HepG2 (cell line): ENCODE data around the gene CCDC57. TPM values are rescaled to one million over a fixed set of nuclear protein-coding genes. Genes with fewer than 3 reads are reported as not detected.

Source experiments
- ATAC-seq: fragments of 200-7000 bp; cut with Tn5 transposase; 3 replicates; pipeline ENCODE4 v1.9.1; 2020; ENCODE audit warnings: mild to moderate bottlenecking, moderate library complexity
- BruUV-seq: library from RNA; stranded (reverse); fragments of 400-500 nt; replicated peaks from 2 replicates; lab custom pipeline; 2021; lab: Mats Ljungman, UMichigan
- CTCF ChIA-PET: fragments of 300-600 bp; formaldehyde crosslinking; extraction: SDS; loops from one replicate; lab custom pipeline; 2021; ENCODE audit warnings: low total read pairs, inconsistent platforms, low intra/inter-chr PET ratio; lab: Yijun Ruan, JAX
- POLR2A ChIA-PET: fragments of 350-600 bp; sonication (Branson Sonifier 250); formaldehyde crosslinking; loops from one replicate; lab custom pipeline; 2020; ENCODE audit warnings: antibody characterized with exemption, inconsistent platforms; lab: Yijun Ruan, JAX
- DNase-seq: peaks from one replicate; pipeline ENCODE4 v3.0.0-alpha.2; 2015; ENCODE audit warnings: low spot score
- FAIRE-seq: peaks from 3 replicates; lab custom pipeline; 2011; peaks lifted over from hg19 to GRCh38; lab: Jason Lieb, UNC
- H2AFZ ChIP-seq: one replicate; pipeline ENCODE4 v1.6.1; 2011; ENCODE audit warnings: low read length, inconsistent platforms
- H3K27ac ChIP-seq: fragments of 300-600 bp; 3 replicates; pipeline ENCODE4 v1.8.0; 2011; ENCODE audit warnings: mixed run types, mild to moderate bottlenecking, mixed read lengths, low read length, inconsistent platforms; ENCODE audit not compliant: insufficient read depth; ENCODE audit errors: extremely low read length
- H3K27me3 ChIP-seq, 2 experiments: fragments of 200-600 bp in 1 of 2; 2 replicates in 1 of 2; 3 replicates in 1 of 2; pipeline versions ENCODE4 v1.6.0 to v1.8.0; 2011; ENCODE audit warnings: low read length in 2 of 2, mild to moderate bottlenecking in 2 of 2, moderate library complexity in 2 of 2, inconsistent platforms in 1 of 2; ENCODE audit not compliant: insufficient read depth in 2 of 2, control insufficient read depth in 1 of 2
- H3K36me3 ChIP-seq, 2 experiments: fragments of 200-600 bp in 1 of 2; replicated peaks in 1 of 2; 2 replicates in 1 of 2; 3 replicates in 1 of 2; pipeline versions ENCODE4 v1.5.1 to v1.8.0; 2011; ENCODE audit warnings: low read length in 2 of 2, inconsistent platforms in 1 of 2; ENCODE audit not compliant: insufficient read depth in 2 of 2, control insufficient read depth in 1 of 2
- H3K4me1 ChIP-seq: 2 replicates; pipeline ENCODE4 v1.5.1; 2012; ENCODE audit warnings: low read length, inconsistent platforms; ENCODE audit not compliant: insufficient read depth
- H3K4me2 ChIP-seq: 2 replicates; pipeline ENCODE4 v1.6.0; 2011; ENCODE audit warnings: low read depth, low read length, inconsistent platforms
- H3K4me3 ChIP-seq, 3 experiments: fragments of 200-600 bp in 1 of 3; sonication (generic), shearing (Covaris generic) in 1 of 3; replicated peaks in 1 of 3; 2 replicates each; pipeline ENCODE4 v1.5.1; 2011 to 2016; ENCODE audit warnings: low read length in 3 of 3, inconsistent platforms in 2 of 3, low read depth in 2 of 3, mild to moderate bottlenecking in 2 of 3, control low read depth in 1 of 3, mixed read lengths in 1 of 3; ENCODE audit not compliant: insufficient read depth in 1 of 3
- H3K79me2 ChIP-seq: one replicate; pipeline ENCODE4 v1.6.1; 2011; ENCODE audit warnings: low read length, inconsistent platforms; ENCODE audit not compliant: insufficient read depth
- H3K9ac ChIP-seq: 2 replicates; pipeline ENCODE4 v1.6.0; 2011; ENCODE audit warnings: mild to moderate bottlenecking, low read depth, low read length, inconsistent platforms; ENCODE audit not compliant: insufficient read depth
- H3K9me3 ChIP-seq: 2 replicates; pipeline ENCODE4 v1.5.1; 2012; ENCODE audit warnings: mild to moderate bottlenecking, low read length
- H4K20me1 ChIP-seq: 2 replicates; pipeline ENCODE4 v1.6.0; 2011; ENCODE audit warnings: inconsistent platforms, mild to moderate bottlenecking, low read length, moderate library complexity; ENCODE audit not compliant: insufficient read depth
- ARNT ChIP-seq: fragments of 450-650 bp; IDR thresholded peaks from 2 replicates; pipeline ENCODE4 v1.6.1; 2017
- CC2D1A ChIP-seq: sonication (generic); formaldehyde crosslinking; IDR thresholded peaks from 2 replicates; pipeline ENCODE4 v1.8.1; 2023; ENCODE audit warnings: mild to moderate bottlenecking, missing genetic modification reagents
- GATAD1 ChIP-seq: IDR thresholded peaks from 2 replicates; pipeline ENCODE4 v1.6.1; 2016; ENCODE audit warnings: missing genetic modification reagents, missing compliant biosample characterization
- TP53 ChIP-seq: sonication (generic); formaldehyde crosslinking; conservative IDR thresholded peaks from 2 replicates; pipeline ENCODE4 v1.4.0; 2020; ENCODE audit warnings: missing genetic modification reagents
- ZNF207 ChIP-seq: fragments of 450-650 bp; IDR thresholded peaks from 2 replicates; pipeline ENCODE4 v1.6.1; 2016; ENCODE audit warnings: antibody characterized with exemption, borderline replicate concordance
- ZNF253 ChIP-seq: sonication (generic); formaldehyde crosslinking; IDR thresholded peaks from 2 replicates; pipeline ENCODE4 v1.8.0; 2022; ENCODE audit warnings: mild to moderate bottlenecking, missing genetic modification reagents, borderline replicate concordance
- ZNF441 ChIP-seq: sonication (generic); formaldehyde crosslinking; IDR thresholded peaks from 2 replicates; pipeline ENCODE4 v1.7.0; 2021; ENCODE audit warnings: missing genetic modification reagents, borderline replicate concordance
- ZNF776 ChIP-seq: sonication (generic); formaldehyde crosslinking; IDR thresholded peaks from 2 replicates; pipeline ENCODE4 v1.4.0; 2020; ENCODE audit warnings: mild to moderate bottlenecking, missing genetic modification reagents
- WGBS: methylation state at CpG from one replicate; pipeline ENCODE4 v1.1.6; 2017; ENCODE audit warnings: low lambda C conversion rate; 5-methylcytosine and 5-hydroxymethylcytosine counted together
- in situ Hi-C: cut with HindIII; loops from 2 replicates; pipeline ENCODE4 v1.10.0; 2017; ENCODE audit warnings: low pct_unique_long_range_greater_than_20kb; ENCODE audit not compliant: extremely low pct_ligation_motif_present
- intact Hi-C: fragments of 100-400 bp; cut with micrococcal nuclease; formaldehyde crosslinking; loops from one replicate; pipeline ENCODE4 v1.10.0; 2022; ENCODE audit not compliant: unreplicated experiment
- polyA plus RNA-seq, 8 experiments: library from polyadenylated mRNA; depleted of rRNA in 3 of 8; stranded (reverse) in 7 of 8; unstranded in 1 of 8; fragments of >200 nt; fragmentation: Illumina TruSeq in 4 of 8; extraction: Trizol in 4 of 8; gene quantifications; 2 replicates each; pipeline versions ENCODE4 v1.2.1 to v1.2.3, GENCODE V29; 2011 to 2016; ENCODE audit warnings: low read depth in 4 of 8, missing spikeins in 1 of 8, mixed read lengths in 1 of 8; ENCODE audit not compliant: insufficient read depth in 1 of 8
- total RNA-seq, 5 experiments: library from RNA; depleted of rRNA; stranded (reverse); fragments of >200 nt; fragmentation: Illumina TruSeq; extraction: Trizol; gene quantifications; 2 replicates each; pipeline ENCODE4 v1.2.3, GENCODE V29; 2016; ENCODE audit warnings: low read depth in 1 of 5
- TF ChIP-seq, protein P1 (sequence below): sonication (generic); formaldehyde crosslinking; IDR thresholded peaks from 2 replicates; pipeline ENCODE4 v1.8.0; 2022; ENCODE audit warnings: mild to moderate bottlenecking, missing genetic modification reagents; ENCODE audit not compliant: insufficient replicate concordance
- TF ChIP-seq, protein P2 (sequence below): sonication (generic); formaldehyde crosslinking; IDR thresholded peaks from 2 replicates; pipeline ENCODE4 v1.4.0; 2020; ENCODE audit warnings: mild to moderate bottlenecking, low read depth, missing genetic modification reagents

CCDC57 gene
- total and polyA plus RNA-seq, 2 of the 13 experiments (the other 11 are each of a cell fraction or from before 2014, with no cell fraction given): 59.3 to 59.9 TPM

DNA sequence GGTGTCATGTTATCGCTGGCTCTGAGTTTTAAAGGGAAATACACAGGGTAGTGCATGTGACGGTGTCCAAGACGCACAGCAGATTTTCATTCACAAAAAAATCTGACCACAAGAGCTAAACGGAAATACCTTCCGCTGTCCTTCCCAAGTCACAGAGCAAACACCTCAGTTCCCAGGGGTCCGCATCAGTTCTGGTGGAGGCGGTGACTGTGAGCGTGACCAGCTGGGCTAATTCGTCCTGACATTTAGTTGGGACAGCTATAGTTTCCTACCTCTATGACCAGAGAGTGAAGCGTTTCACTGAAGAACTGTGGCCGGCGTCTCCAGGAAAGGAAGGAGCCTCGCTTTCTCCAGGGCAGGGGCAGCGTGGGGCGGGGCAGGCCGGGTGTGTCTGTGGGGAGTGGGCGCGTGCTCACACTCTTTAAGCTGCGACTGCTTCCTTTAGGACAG, 104.1 kb downstream of the CCDC57 start (continued):
- TF ChIP-seq, protein P1, sequence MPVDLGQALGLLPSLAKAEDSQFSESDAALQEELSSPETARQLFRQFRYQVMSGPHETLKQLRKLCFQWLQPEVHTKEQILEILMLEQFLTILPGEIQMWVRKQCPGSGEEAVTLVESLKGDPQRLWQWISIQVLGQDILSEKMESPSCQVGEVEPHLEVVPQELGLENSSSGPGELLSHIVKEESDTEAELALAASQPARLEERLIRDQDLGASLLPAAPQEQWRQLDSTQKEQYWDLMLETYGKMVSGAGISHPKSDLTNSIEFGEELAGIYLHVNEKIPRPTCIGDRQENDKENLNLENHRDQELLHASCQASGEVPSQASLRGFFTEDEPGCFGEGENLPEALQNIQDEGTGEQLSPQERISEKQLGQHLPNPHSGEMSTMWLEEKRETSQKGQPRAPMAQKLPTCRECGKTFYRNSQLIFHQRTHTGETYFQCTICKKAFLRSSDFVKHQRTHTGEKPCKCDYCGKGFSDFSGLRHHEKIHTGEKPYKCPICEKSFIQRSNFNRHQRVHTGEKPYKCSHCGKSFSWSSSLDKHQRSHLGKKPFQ: no peak
- TF ChIP-seq ZNF253 (CRISPR knock-in tag) (no peak), GATAD1 (CRISPR knock-in tag) (no peak)
- TF ChIP-seq, all 625 proteins: peak for 0

DNA sequence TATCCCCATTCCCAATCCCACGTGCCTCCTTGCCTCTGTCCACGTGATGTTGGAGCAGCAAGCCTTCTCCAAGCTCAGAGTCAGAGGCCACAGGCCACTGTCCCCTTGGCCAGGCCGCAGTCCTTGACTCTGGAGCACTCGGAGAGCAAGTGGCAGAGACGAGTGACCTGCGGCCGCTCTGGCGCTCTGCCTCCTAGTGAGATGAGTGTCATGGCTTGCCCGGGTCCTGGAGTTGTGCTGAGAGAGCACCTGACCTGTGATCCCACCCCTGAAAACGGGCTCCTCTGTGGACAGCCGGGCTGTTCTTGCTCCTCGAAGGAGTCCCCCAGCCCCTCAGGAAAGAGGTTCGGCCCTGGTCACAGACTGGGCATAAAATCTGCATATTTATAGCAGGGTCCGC, 104.6 kb downstream of the CCDC57 start:
- ATAC-seq: no peak
- Histone ChIP-seq H3K79me2 (peaks cover 11% of the 10 kb centered on the region), H3K4me1 (peaks cover 72% of the 10 kb centered on the region), H3K4me2 (no peak overlapping the region), H3K36me3 (no peaks in the 10 kb centered on the region), H4K20me1 (no peaks in the 10 kb centered on the region), H3K9ac (no peak overlapping the region), H2AFZ (no peak overlapping the region), H3K27ac (no peak overlapping the region), H3K4me3 (no peak overlapping the region), H3K27me3 (no peaks in the 10 kb centered on the region), H3K9me3 (no peaks in the 10 kb centered on the region)
- in situ Hi-C loops (no loop called here), intact Hi-C loops (loop anchor here (10.0 kb wide), 1 partner anchor 127 kb away; no protein-coding TSS in a partner anchor)
- ChIA-PET POLR2A (no interaction called here), CTCF (no interaction called here)
- no TSS peak for BruUV-seq
- over 99% methylated on average over 10 of the region's 14 CpGs for WGBS
- no peak for FAIRE-seq
- DNase-seq: no peak
- no peak for TF ChIP-seq ARNT
- no peak for TF ChIP-seq ZNF441
- no peak for TF ChIP-seq TP53 (CRISPR knock-in tag)
- TF ChIP-seq ZNF207: no peak
- TF ChIP-seq, protein P2, sequence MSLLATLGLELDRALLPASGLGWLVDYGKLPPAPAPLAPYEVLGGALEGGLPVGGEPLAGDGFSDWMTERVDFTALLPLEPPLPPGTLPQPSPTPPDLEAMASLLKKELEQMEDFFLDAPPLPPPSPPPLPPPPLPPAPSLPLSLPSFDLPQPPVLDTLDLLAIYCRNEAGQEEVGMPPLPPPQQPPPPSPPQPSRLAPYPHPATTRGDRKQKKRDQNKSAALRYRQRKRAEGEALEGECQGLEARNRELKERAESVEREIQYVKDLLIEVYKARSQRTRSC: no peak
- TF ChIP-seq ZNF776 (CRISPR knock-in tag): no peak
- TF ChIP-seq CC2D1A: no peak
